M059J (cell line): ENCODE data around the gene KPNA5. TPM values are rescaled to one million over a fixed set of nuclear protein-coding genes. Genes with fewer than 3 reads are reported as not detected.
"Not testable (repeated sequence)": the region's sequence is repeated elsewhere in the genome, so short reads cannot be mapped to it uniquely, and the experiment has no call there.

Experiments
- DNase-seq: peaks from one replicate; pipeline ENCODE4 v3.0.0-alpha.2; 2012; ENCODE audit warnings: low read depth
- total RNA-seq: library from RNA; depleted of rRNA; stranded (reverse); fragments of >200 nt; shearing (Covaris generic); gene quantifications from 2 replicates; pipeline ENCODE4 v1.2.3, GENCODE V29; 2014; rRNA removed

KPNA5 gene
- total RNA-seq: 2.7 and 2.9 TPM in 2 replicates

GRCh38 chr6:116680880-116681672, at the start of gene KPNA5:
Gene KPNA5, plus strand, starts transcription at chr6:116681211. Its CDS starts 124 bp downstream, at chr6:116681335.
- peak; percentile 83 for DNase-seq

GRCh38 chr6:116631379-116631990, 49.5 kb upstream of the KPNA5 start:
- no peak for DNase-seq

GRCh38 chr6:116633685-116634084, 47.3 kb upstream of the KPNA5 start:
- DNase-seq: peak; percentile 7

- no peak for DNase-seq
Observed at GRCh38 chr6:116648156-116648555, 32.9 kb upstream of the KPNA5 start.

GRCh38 chr6:116649129-116649528, 31.9 kb upstream of the KPNA5 start:
- no peak for DNase-seq

- no peak for DNase-seq
Observed at GRCh38 chr6:116651916-116652315, 29.1 kb upstream of the KPNA5 start.

GRCh38 chr6:116661594-116661993, 19.4 kb upstream of the KPNA5 start:
- no peak for DNase-seq

GRCh38 chr6:116662202-116662601, 18.8 kb upstream of the KPNA5 start:
- no peak for DNase-seq

- no peak for DNase-seq
Observed at GRCh38 chr6:116663308-116663707, 17.7 kb upstream of the KPNA5 start.

GRCh38 chr6:116664169-116664568, 16.8 kb upstream of the KPNA5 start:
- not testable (repeated sequence) for DNase-seq

GRCh38 chr6:116665464-116665863, 15.5 kb upstream of the KPNA5 start:
- no peak for DNase-seq

- no peak for DNase-seq
Observed at GRCh38 chr6:116666869-116667268, 14.1 kb upstream of the KPNA5 start.

- no peak for DNase-seq
Observed at GRCh38 chr6:116667623-116668022, 13.4 kb upstream of the KPNA5 start.

- DNase-seq: no peak
Observed at GRCh38 chr6:116672306-116672705, 8.7 kb upstream of the KPNA5 start.

GRCh38 chr6:116676021-116676420, 5.0 kb upstream of the KPNA5 start:
- no peak for DNase-seq

- peak; percentile 56 for DNase-seq
Observed at GRCh38 chr6:116682334-116682712, 1.3 kb downstream of the KPNA5 start.

- no peak for DNase-seq
Observed at GRCh38 chr6:116685437-116685993, 4.5 kb downstream of the KPNA5 start.

- DNase-seq: not testable (repeated sequence)
Observed at GRCh38 chr6:116686475-116687101, 5.6 kb downstream of the KPNA5 start.

GRCh38 chr6:116691154-116691553, 10.1 kb downstream of the KPNA5 start:
- DNase-seq: no peak

GRCh38 chr6:116692873-116693272, 11.9 kb downstream of the KPNA5 start:
- DNase-seq: not testable (repeated sequence)

GRCh38 chr6:116693275-116693674, 12.3 kb downstream of the KPNA5 start:
- not testable (repeated sequence) for DNase-seq

GRCh38 chr6:116695401-116695800, 14.4 kb downstream of the KPNA5 start:
- DNase-seq: no peak
